Measurements from ENCODE around the gene POC1A. TPM values are rescaled to one million over a fixed set of nuclear protein-coding genes. Genes with fewer than 3 reads are reported as not detected.

The POC1A gene
- polyA plus RNA-seq, 1 of the 3 experiments (the other 2 are of a cell fraction), result 11.7 TPM

DNA sequence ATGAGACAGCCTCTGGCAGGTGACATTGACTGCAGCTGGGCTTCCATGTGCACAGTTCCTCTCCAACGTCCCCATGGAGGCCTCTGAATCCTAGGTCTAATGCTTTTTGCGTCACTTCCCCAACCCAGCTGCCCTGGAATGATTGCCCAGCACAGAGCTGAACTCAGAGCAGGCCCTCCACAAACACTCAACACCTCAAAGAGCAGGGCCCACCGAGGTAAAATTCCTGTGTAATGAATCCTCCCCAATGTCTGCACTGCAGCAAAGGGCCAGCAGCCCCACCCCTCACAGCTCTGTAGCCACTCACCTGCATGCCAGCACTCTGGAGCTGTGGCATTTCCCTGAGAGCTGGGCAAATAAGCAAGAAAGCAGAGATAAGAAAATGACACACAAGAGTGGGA, 55.2 kb downstream of the POC1A start:
- Histone ChIP-seq H3K36me3 (replicated peaks in 1 of 2; ENCODE audit: control insufficient read depth in 1 of 2, insufficient read depth in 2 of 2, low read length in 1 of 2) (peaks cover 2 to 18% of the 10 kb centered on the region in 2 experiments), H3F3A (replicated peaks; ENCODE audit: insufficient read depth) (no peaks in the 10 kb centered on the region), H3K27ac (ENCODE audit: low read depth in 2 of 2, low read length in 1 of 2) (no peak overlapping the region), H3K4me1 (ENCODE audit: control insufficient read depth in 1 of 2, insufficient read depth in 2 of 2, low read depth in 1 of 2, low read length in 1 of 2) (peaks cover 4 to 7% of the 10 kb centered on the region in 2 experiments; a peak in 2 of 4 replicates), H3K4me2 (no peak overlapping the region), H4K20me1 (ENCODE audit: insufficient read depth) (no peaks in the 10 kb centered on the region), H3K4me3 (ENCODE audit: low read depth in 2 of 2, low read length in 1 of 2) (no peak overlapping the region), H3K9me3 (no peaks in the 10 kb centered on the region), H3K9me2 (0 out of 2 replicates have a peak, but pooled peaks cover 6% of the 10 kb centered on the region), H3K9ac (no peak overlapping the region), H3K79me2 (ENCODE audit: insufficient read depth) (no peaks in the 10 kb centered on the region), H3K27me3 (ENCODE audit: insufficient read depth) (no peaks in the 10 kb centered on the region), H2AFZ (ENCODE audit: low read depth) (no peak overlapping the region)
- DNase-seq, result no peak
- CTCF ChIA-PET, result interaction anchor here (0.6 kb wide), 1 partner anchor 11 kb away, joined by 3 read pairs; no protein-coding TSS in a partner anchor
- 79% methylated on average over 2 of the region's 3 CpGs for WGBS (ENCODE audit: low lambda C conversion rate)
- POLR2A ChIA-PET, result interaction anchor here (0.7 kb wide), 1 partner anchor 31 kb away, joined by 3 read pairs; no protein-coding TSS in a partner anchor
- TF ChIP-seq, protein P1, sequence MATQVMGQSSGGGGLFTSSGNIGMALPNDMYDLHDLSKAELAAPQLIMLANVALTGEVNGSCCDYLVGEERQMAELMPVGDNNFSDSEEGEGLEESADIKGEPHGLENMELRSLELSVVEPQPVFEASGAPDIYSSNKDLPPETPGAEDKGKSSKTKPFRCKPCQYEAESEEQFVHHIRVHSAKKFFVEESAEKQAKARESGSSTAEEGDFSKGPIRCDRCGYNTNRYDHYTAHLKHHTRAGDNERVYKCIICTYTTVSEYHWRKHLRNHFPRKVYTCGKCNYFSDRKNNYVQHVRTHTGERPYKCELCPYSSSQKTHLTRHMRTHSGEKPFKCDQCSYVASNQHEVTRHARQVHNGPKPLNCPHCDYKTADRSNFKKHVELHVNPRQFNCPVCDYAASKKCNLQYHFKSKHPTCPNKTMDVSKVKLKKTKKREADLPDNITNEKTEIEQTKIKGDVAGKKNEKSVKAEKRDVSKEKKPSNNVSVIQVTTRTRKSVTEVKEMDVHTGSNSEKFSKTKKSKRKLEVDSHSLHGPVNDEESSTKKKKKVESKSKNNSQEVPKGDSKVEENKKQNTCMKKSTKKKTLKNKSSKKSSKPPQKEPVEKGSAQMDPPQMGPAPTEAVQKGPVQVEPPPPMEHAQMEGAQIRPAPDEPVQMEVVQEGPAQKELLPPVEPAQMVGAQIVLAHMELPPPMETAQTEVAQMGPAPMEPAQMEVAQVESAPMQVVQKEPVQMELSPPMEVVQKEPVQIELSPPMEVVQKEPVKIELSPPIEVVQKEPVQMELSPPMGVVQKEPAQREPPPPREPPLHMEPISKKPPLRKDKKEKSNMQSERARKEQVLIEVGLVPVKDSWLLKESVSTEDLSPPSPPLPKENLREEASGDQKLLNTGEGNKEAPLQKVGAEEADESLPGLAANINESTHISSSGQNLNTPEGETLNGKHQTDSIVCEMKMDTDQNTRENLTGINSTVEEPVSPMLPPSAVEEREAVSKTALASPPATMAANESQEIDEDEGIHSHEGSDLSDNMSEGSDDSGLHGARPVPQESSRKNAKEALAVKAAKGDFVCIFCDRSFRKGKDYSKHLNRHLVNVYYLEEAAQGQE (IDR thresholded peaks at IDR 0.05; ENCODE audit: low read depth, low read length), result no peak
- TF ChIP-seq RCOR1 (IDR thresholded peaks at IDR 0.05; ENCODE audit: low read length), result no peak
- no peak for TF ChIP-seq MEF2A (IDR thresholded peaks at IDR 0.05; ENCODE audit: borderline replicate concordance, low read depth)
- TF ChIP-seq RFX5 (IDR thresholded peaks at IDR 0.05; ENCODE audit: low read length), result no peak
- TF ChIP-seq EZH2phosphoT487 (IDR thresholded peaks at IDR 0.05; ENCODE audit: borderline replicate concordance, low read depth), result no peak
- TF ChIP-seq FOXM1 (IDR thresholded peaks at IDR 0.05; ENCODE audit: low read depth), result no peak
- TF ChIP-seq, protein P2, sequence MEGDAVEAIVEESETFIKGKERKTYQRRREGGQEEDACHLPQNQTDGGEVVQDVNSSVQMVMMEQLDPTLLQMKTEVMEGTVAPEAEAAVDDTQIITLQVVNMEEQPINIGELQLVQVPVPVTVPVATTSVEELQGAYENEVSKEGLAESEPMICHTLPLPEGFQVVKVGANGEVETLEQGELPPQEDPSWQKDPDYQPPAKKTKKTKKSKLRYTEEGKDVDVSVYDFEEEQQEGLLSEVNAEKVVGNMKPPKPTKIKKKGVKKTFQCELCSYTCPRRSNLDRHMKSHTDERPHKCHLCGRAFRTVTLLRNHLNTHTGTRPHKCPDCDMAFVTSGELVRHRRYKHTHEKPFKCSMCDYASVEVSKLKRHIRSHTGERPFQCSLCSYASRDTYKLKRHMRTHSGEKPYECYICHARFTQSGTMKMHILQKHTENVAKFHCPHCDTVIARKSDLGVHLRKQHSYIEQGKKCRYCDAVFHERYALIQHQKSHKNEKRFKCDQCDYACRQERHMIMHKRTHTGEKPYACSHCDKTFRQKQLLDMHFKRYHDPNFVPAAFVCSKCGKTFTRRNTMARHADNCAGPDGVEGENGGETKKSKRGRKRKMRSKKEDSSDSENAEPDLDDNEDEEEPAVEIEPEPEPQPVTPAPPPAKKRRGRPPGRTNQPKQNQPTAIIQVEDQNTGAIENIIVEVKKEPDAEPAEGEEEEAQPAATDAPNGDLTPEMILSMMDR (IDR thresholded peaks at IDR 0.05), result no peak
- TF ChIP-seq GATA2 (CRISPR knock-in tag; IDR thresholded peaks at IDR 0.05), result no peak
- TF ChIP-seq POLR2AphosphoS5 (IDR thresholded peaks at IDR 0.05; ENCODE audit: low read depth, low read length), result no peak
- TF ChIP-seq YY1 (IDR thresholded peaks at IDR 0.05; ENCODE audit: low read depth), result no peak
- no peak for TF ChIP-seq CHD2 (IDR thresholded peaks at IDR 0.05; ENCODE audit: low read length, partially characterized antibody)
- TF ChIP-seq FOSL2 (IDR thresholded peaks at IDR 0.05; ENCODE audit: borderline replicate concordance, low read depth), result no peak
- TF ChIP-seq TCF12 (IDR thresholded peaks at IDR 0.05), result no peak
- TF ChIP-seq, protein P3, sequence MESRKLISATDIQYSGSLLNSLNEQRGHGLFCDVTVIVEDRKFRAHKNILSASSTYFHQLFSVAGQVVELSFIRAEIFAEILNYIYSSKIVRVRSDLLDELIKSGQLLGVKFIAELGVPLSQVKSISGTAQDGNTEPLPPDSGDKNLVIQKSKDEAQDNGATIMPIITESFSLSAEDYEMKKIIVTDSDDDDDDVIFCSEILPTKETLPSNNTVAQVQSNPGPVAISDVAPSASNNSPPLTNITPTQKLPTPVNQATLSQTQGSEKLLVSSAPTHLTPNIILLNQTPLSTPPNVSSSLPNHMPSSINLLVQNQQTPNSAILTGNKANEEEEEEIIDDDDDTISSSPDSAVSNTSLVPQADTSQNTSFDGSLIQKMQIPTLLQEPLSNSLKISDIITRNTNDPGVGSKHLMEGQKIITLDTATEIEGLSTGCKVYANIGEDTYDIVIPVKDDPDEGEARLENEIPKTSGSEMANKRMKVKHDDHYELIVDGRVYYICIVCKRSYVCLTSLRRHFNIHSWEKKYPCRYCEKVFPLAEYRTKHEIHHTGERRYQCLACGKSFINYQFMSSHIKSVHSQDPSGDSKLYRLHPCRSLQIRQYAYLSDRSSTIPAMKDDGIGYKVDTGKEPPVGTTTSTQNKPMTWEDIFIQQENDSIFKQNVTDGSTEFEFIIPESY (IDR thresholded peaks at IDR 0.05; ENCODE audit: borderline replicate concordance, low read depth), result no peak
- no peak for TF ChIP-seq TAF1 (IDR thresholded peaks at IDR 0.05; ENCODE audit: borderline replicate concordance, low read depth, low read length)
- TF ChIP-seq NRF1 (IDR thresholded peaks at IDR 0.05; ENCODE audit: low read depth, low read length), result no peak
- no peak for TF ChIP-seq ELF1 (IDR thresholded peaks at IDR 0.05)
- no peak for TF ChIP-seq GABPA (IDR thresholded peaks at IDR 0.05; ENCODE audit: low read depth)
- TF ChIP-seq JUND (IDR thresholded peaks at IDR 0.05), result no peak
